HEK293T (cell line): ENCODE measurements around the gene FLACC1.

Experiments used
- ARNT ChIP-seq: fragments of 450-650 bp; IDR thresholded peaks from 2 replicates; pipeline ENCODE4 v1.6.1; 2017; ENCODE audit warnings: mild to moderate bottlenecking
- BHLHE40 ChIP-seq: fragments of 450-650 bp; IDR thresholded peaks from 2 replicates; pipeline ENCODE4 v1.6.1; 2016; ENCODE audit warnings: mild to moderate bottlenecking, moderate library complexity, borderline replicate concordance
- ELF4 ChIP-seq: fragments of 450-650 bp; IDR thresholded peaks from 2 replicates; pipeline ENCODE4 v1.6.1; 2017; ENCODE audit warnings: antibody characterized with exemption
- FOXA1 ChIP-seq: fragments of 450-650 bp; IDR thresholded peaks from 2 replicates; pipeline ENCODE4 v1.6.1; 2016; ENCODE audit warnings: mild to moderate bottlenecking
- FOXK2 ChIP-seq: fragments of 450-650 bp; IDR thresholded peaks from 2 replicates; pipeline ENCODE4 v1.6.1; 2016; ENCODE audit warnings: mild to moderate bottlenecking
- FOXM1 ChIP-seq: fragments of 450-650 bp; IDR thresholded peaks from 2 replicates; pipeline ENCODE4 v1.6.1; 2017; ENCODE audit warnings: mild to moderate bottlenecking, borderline replicate concordance
- L3MBTL2 ChIP-seq: fragments of 450-650 bp; conservative IDR thresholded peaks from 2 replicates; pipeline ENCODE4 v1.6.1; 2016; ENCODE audit warnings: mild to moderate bottlenecking
- SP1 ChIP-seq: fragments of 450-650 bp; IDR thresholded peaks from 2 replicates; pipeline ENCODE4 v1.6.1; 2017
- SUZ12 ChIP-seq: fragments of 450-650 bp; IDR thresholded peaks from 2 replicates; pipeline ENCODE4 v1.6.1; 2016; ENCODE audit warnings: mild to moderate bottlenecking
- ZNF384 ChIP-seq: fragments of 450-650 bp; IDR thresholded peaks from 2 replicates; pipeline ENCODE4 v1.6.1; 2016
- TF ChIP-seq, protein P1 (sequence below): fragments of 450-650 bp; IDR thresholded peaks from 2 replicates; pipeline ENCODE4 v1.6.1; 2016

DNA sequence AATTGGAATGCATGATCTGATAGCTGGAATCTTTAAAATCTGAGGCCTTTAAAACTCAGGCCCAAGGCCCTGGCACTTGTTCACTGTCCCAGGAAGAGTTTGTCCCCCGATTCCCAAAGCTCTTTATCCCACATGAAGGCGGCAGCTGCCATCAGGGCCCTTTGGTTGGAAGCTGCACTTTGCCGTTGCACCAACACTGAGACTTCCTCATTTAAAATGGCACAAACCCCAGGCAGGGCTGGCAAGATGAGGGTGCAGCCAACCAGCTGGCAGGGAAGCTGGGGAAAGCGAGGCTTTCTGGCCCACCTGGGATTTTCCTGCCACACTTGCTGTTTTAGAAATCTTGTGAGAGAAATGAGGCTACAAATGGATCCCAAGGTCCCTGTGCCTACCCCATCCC, 6.3 kb downstream of the FLACC1 start:
- TF ChIP-seq FOXK2 (no peak), FOXA1 (no peak), ELF4 (no peak), ZNF384 (no peak), SP1 (no peak), BHLHE40 (no peak), L3MBTL2 (no peak), SUZ12 (no peak), FOXM1 (no peak), ARNT (no peak)
- TF ChIP-seq, protein P1, sequence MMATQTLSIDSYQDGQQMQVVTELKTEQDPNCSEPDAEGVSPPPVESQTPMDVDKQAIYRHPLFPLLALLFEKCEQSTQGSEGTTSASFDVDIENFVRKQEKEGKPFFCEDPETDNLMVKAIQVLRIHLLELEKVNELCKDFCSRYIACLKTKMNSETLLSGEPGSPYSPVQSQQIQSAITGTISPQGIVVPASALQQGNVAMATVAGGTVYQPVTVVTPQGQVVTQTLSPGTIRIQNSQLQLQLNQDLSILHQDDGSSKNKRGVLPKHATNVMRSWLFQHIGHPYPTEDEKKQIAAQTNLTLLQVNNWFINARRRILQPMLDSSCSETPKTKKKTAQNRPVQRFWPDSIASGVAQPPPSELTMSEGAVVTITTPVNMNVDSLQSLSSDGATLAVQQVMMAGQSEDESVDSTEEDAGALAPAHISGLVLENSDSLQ = no peak
